Measurements from ENCODE around the gene NRXN3. TPM values are rescaled to one million over a fixed set of nuclear protein-coding genes. Genes with fewer than 3 reads are reported as not detected.
A peak's percentile ranks its signal among the peaks of the same experiment; 100 is the strongest.

Gene NRXN3
- total and polyA plus RNA-seq, 2 of the 4 experiments (the other 2 are of a cell fraction) = 4.8 to 25.1 TPM

GRCh38 chr14:78254911-78255461, 84.8 kb downstream of the NRXN3 start:
- no peak overlapping the region for H2AFZ ChIP-seq (replicated peaks; ENCODE audit: low read length, poor library complexity)
- CTCF ChIA-PET = no interaction called here
- no peak overlapping the region for H2BK120ac ChIP-seq (ENCODE audit: low read depth, low read length)
- in situ Hi-C loops (cut with MboI; ENCODE audit: low sequenced_read_pairs) (no loop called here), intact Hi-C loops (cut with micrococcal nuclease) (no loop called here), dilution Hi-C loops (cut with HindIII; ENCODE audit: low sequenced_read_pairs, unreplicated experiment) (no loop called here)
- H4K5ac ChIP-seq (ENCODE audit: low read depth, low read length) = no peak overlapping the region
- no peaks in the 10 kb centered on the region for H3K9me1 ChIP-seq (ENCODE audit: insufficient read depth, low read length)
- H3K9me3 ChIP-seq (ENCODE audit: control insufficient read depth, insufficient read depth, low read length) = peaks cover 1% of the 10 kb centered on the region; the same call in 1 of the 2 replicates
- H3K79me1 ChIP-seq (ENCODE audit: low read depth in 1 of 2, low read length in 2 of 2) = no peaks in the 10 kb centered on the region
- no TSS peak for BruUV-seq (replicated peaks)
- no peak overlapping the region for H3K56ac ChIP-seq (ENCODE audit: extremely low read depth, insufficient read depth, low read length)
- no peak overlapping the region for H3K9ac ChIP-seq (ENCODE audit: low read depth, low read length)
- no peaks in the 10 kb centered on the region for H3K4me1 ChIP-seq (ENCODE audit: control insufficient read depth, insufficient read depth, low read length)
- POLR2A ChIA-PET (ENCODE audit: unreplicated experiment) = no interaction called here
- H2BK15ac ChIP-seq (ENCODE audit: low read depth, low read length) = no peak overlapping the region
- DNase-seq = no peak
- peak; percentile 51; the same call in 1 of the 2 replicates for TF ChIP-seq USF2 (IDR thresholded peaks at IDR 0.05; ENCODE audit: low read depth, low read length)
- no peak for TF ChIP-seq CEBPB (IDR thresholded peaks at IDR 0.05; ENCODE audit: low read depth, low read length)
- no peak for TF ChIP-seq BHLHE40 (IDR thresholded peaks at IDR 0.05; ENCODE audit: low read depth, low read length)
- no peak for TF ChIP-seq POLR2A (IDR thresholded peaks at IDR 0.05; ENCODE audit: low read depth, low read length)
- no peak overlapping the region for H3K18ac ChIP-seq (ENCODE audit: low read depth, low read length)
- H2BK20ac ChIP-seq (ENCODE audit: low read depth, low read length) = no peak overlapping the region
- H3K4me2 ChIP-seq (ENCODE audit: low read depth, low read length) = no peak overlapping the region
- H3K23ac ChIP-seq (ENCODE audit: low read depth, low read length) = no peak overlapping the region
- ATAC-seq (ENCODE audit: low read depth) = no peak
- H3K36me3 ChIP-seq (ENCODE audit: control insufficient read depth, insufficient read depth, low read length) = no peaks in the 10 kb centered on the region
- WGBS, 2 experiments (ENCODE audit: extremely low coverage in 2 of 2, insufficient read length in 1 of 2) = no CpG with 5 or more reads among the region's 9 CpGs
- no peak overlapping the region for H4K8ac ChIP-seq (ENCODE audit: low read depth in 2 of 2, low read length in 2 of 2)
- no peak overlapping the region for H2AK9ac ChIP-seq (replicated peaks; ENCODE audit: low read depth, low read length, poor library complexity)
- no peaks in the 10 kb centered on the region for H3K27me3 ChIP-seq (ENCODE audit: control insufficient read depth, insufficient read depth, low read length)
- H3K4me3 ChIP-seq (ENCODE audit: insufficient read depth, low read depth, low read length) = no peak overlapping the region
- H4K20me1 ChIP-seq (ENCODE audit: insufficient read depth, low read length) = no peaks in the 10 kb centered on the region
- H2BK5ac ChIP-seq (ENCODE audit: low read depth, low read length, poor library complexity, severe bottlenecking) = no peak overlapping the region
- no peak overlapping the region for H4K91ac ChIP-seq (ENCODE audit: insufficient read depth, low read depth, low read length)
- no peak overlapping the region for H3K27ac ChIP-seq (ENCODE audit: insufficient read depth, low read length)
- no peak overlapping the region for H3K4ac ChIP-seq (ENCODE audit: low read depth, low read length)
- no peak overlapping the region for H3K14ac ChIP-seq (replicated peaks; ENCODE audit: low read depth, low read length)
- no peak overlapping the region for H2AK5ac ChIP-seq (ENCODE audit: low read depth, low read length)

Measured in IMR-90 (cell line).